ENCODE results near the gene TRIP11. TPM values are rescaled to one million over a fixed set of nuclear protein-coding genes. Genes with fewer than 3 reads are reported as not detected.
"Not testable (repeated sequence)": the region's sequence is repeated elsewhere in the genome, so short reads cannot be mapped to it uniquely, and the experiment has no call there.

The TRIP11 gene
- total and polyA plus RNA-seq, 2 experiments from 2014 or later: 24.9 to 52.2 TPM

DNA sequence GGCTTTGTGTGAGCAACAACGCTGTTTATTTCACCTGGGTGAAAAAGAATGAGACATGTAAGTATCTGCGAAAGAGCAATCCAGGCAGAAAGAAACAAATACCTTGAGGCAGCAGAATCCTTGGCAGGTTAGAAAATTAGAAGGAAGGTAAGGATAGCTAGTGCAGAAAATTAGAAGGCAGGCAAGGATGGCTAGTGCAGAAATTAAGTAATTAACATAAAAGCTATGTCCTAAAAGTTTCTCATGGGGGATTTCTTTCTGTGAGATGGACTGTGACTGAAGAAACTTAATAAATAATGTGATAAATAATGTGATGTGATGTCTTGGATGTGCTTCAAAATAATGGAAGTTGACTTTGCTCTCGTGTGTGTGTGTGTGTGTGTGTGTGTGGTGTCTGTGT, 9.9 kb upstream of the TRIP11 start:
- H3K27me3 ChIP-seq (ENCODE audit: insufficient read depth): no peaks in the 10 kb centered on the region
- Mint-ChIP-seq H3K36me3 (ENCODE audit: low read depth) (peaks cover 13% of the 10 kb centered on the region), H3K27ac (no peak overlapping the region), H3K4me3 (no peak overlapping the region), H3K9me3 (peaks cover 4% of the 10 kb centered on the region; the same call in 1 of the 3 replicates), H3K4me1 (peaks cover 9% of the 10 kb centered on the region), H3K27me3 (ENCODE audit: insufficient read depth, low read depth, poor library complexity) (peaks cover 5% of the 10 kb centered on the region)
- H4K20me1 ChIP-seq (replicated peaks; ENCODE audit: insufficient read depth): no peaks in the 10 kb centered on the region
- H3K4me3 ChIP-seq: no peak overlapping the region
- H3K36me3 ChIP-seq (ENCODE audit: insufficient read depth): no peaks in the 10 kb centered on the region
- no peak for DNase-seq (ENCODE audit: low spot score)
- H3K4me1 ChIP-seq (ENCODE audit: insufficient read depth): peaks cover 22% of the 10 kb centered on the region
- no peaks in the 10 kb centered on the region for H3K9me2 ChIP-seq (ENCODE audit: insufficient read depth)
- no peaks in the 10 kb centered on the region for H3K79me2 ChIP-seq (replicated peaks; ENCODE audit: insufficient read depth)
- no peak overlapping the region for H3K27ac ChIP-seq (ENCODE audit: low read depth)
- TF ChIP-seq EZH2phosphoT487 (IDR thresholded peaks at IDR 0.05; ENCODE audit: unreplicated experiment) (no peak), EZH2 (IDR thresholded peaks at IDR 0.05; ENCODE audit: low read depth, unreplicated experiment) (no peak), JUNB (IDR thresholded peaks at IDR 0.05; ENCODE audit: unreplicated experiment) (no peak), NANOG (IDR thresholded peaks at IDR 0.05; ENCODE audit: borderline replicate concordance) (no peak), STAT1 (IDR thresholded peaks at IDR 0.05; ENCODE audit: unreplicated experiment) (no peak), ZNF331 (CRISPR knock-in tag; IDR thresholded peaks at IDR 0.05; ENCODE audit: low read depth) (no peak), POLR2AphosphoS5 (IDR thresholded peaks at IDR 0.05; ENCODE audit: low read depth) (no peak)
- TF ChIP-seq, protein P1, sequence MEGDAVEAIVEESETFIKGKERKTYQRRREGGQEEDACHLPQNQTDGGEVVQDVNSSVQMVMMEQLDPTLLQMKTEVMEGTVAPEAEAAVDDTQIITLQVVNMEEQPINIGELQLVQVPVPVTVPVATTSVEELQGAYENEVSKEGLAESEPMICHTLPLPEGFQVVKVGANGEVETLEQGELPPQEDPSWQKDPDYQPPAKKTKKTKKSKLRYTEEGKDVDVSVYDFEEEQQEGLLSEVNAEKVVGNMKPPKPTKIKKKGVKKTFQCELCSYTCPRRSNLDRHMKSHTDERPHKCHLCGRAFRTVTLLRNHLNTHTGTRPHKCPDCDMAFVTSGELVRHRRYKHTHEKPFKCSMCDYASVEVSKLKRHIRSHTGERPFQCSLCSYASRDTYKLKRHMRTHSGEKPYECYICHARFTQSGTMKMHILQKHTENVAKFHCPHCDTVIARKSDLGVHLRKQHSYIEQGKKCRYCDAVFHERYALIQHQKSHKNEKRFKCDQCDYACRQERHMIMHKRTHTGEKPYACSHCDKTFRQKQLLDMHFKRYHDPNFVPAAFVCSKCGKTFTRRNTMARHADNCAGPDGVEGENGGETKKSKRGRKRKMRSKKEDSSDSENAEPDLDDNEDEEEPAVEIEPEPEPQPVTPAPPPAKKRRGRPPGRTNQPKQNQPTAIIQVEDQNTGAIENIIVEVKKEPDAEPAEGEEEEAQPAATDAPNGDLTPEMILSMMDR (conservative IDR thresholded peaks at IDR 0.05; ENCODE audit: low read depth in 2 of 2): no peak
- TF ChIP-seq, protein P2, sequence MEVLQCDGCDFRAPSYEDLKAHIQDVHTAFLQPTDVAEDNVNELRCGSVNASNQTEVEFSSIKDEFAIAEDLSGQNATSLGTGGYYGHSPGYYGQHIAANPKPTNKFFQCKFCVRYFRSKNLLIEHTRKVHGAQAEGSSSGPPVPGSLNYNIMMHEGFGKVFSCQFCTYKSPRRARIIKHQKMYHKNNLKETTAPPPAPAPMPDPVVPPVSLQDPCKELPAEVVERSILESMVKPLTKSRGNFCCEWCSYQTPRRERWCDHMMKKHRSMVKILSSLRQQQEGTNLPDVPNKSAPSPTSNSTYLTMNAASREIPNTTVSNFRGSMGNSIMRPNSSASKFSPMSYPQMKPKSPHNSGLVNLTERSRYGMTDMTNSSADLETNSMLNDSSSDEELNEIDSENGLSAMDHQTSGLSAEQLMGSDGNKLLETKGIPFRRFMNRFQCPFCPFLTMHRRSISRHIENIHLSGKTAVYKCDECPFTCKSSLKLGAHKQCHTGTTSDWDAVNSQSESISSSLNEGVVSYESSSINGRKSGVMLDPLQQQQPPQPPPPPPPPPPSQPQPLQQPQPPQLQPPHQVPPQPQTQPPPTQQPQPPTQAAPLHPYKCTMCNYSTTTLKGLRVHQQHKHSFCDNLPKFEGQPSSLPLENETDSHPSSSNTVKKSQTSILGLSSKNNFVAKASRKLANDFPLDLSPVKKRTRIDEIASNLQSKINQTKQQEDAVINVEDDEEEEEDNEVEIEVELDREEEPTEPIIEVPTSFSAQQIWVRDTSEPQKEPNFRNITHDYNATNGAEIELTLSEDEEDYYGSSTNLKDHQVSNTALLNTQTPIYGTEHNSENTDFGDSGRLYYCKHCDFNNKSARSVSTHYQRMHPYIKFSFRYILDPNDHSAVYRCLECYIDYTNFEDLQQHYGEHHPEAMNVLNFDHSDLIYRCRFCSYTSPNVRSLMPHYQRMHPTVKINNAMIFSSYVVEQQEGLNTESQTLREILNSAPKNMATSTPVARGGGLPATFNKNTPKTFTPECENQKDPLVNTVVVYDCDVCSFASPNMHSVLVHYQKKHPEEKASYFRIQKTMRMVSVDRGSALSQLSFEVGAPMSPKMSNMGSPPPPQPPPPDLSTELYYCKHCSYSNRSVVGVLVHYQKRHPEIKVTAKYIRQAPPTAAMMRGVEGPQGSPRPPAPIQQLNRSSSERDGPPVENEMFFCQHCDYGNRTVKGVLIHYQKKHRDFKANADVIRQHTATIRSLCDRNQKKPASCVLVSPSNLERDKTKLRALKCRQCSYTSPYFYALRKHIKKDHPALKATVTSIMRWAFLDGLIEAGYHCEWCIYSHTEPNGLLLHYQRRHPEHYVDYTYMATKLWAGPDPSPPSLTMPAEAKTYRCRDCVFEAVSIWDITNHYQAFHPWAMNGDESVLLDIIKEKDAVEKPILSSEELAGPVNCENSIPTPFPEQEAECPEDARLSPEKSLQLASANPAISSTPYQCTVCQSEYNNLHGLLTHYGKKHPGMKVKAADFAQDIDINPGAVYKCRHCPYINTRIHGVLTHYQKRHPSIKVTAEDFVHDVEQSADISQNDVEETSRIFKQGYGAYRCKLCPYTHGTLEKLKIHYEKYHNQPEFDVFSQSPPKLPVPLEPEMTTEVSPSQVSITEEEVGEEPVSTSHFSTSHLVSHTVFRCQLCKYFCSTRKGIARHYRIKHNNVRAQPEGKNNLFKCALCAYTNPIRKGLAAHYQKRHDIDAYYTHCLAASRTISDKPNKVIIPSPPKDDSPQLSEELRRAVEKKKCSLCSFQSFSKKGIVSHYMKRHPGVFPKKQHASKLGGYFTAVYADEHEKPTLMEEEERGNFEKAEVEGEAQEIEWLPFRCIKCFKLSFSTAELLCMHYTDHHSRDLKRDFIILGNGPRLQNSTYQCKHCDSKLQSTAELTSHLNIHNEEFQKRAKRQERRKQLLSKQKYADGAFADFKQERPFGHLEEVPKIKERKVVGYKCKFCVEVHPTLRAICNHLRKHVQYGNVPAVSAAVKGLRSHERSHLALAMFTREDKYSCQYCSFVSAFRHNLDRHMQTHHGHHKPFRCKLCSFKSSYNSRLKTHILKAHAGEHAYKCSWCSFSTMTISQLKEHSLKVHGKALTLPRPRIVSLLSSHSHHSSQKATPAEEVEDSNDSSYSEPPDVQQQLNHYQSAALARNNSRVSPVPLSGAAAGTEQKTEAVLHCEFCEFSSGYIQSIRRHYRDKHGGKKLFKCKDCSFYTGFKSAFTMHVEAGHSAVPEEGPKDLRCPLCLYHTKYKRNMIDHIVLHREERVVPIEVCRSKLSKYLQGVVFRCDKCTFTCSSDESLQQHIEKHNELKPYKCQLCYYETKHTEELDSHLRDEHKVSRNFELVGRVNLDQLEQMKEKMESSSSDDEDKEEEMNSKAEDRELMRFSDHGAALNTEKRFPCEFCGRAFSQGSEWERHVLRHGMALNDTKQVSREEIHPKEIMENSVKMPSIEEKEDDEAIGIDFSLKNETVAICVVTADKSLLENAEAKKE (CRISPR knock-in tag; IDR thresholded peaks at IDR 0.05): no peak
- ATAC-seq: no peak
- H2AFZ ChIP-seq: no peak overlapping the region
- H3K4me2 ChIP-seq: no peak overlapping the region
- no peaks in the 10 kb centered on the region for H3F3A ChIP-seq (replicated peaks; ENCODE audit: low read depth)

DNA sequence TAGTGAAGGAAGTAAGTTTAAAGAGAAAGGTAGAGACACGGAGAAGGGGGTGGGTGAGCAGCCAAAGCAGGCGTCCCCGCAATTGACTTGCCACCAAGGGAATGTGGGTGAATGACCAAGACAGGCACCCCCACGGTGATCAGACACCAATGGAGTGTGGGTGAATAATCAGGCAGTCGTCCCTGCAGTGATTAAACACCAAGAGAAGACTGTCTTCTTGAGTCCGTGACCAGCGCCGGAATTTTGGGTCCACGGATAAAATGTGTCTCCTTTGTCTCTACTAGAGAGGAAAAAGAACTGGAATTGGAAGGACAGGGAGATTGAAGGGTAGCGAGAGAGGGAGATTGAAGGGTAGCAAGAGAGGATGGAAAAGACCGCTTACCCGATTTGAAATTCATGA, 9.4 kb upstream of the TRIP11 start:
- not testable (repeated sequence) for H3K4me2 ChIP-seq

DNA sequence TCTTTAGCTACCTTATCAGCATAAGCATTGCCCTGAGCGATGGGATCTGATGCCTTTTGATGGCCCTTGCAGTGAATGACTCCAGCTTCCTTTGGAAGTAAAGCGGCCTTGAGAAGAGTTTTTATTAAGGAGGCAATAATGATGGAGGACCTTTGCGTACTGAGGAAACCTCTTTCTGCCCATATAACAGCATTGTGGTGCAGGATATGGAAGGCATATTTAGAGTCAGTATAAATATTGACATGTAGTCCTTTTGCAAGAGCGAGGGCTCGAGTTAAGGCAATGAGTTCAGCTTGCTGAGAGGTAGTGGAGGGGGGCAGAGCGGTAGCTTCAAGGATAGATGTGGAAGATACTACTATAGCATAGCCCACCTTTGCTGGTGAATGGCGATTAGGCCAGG, 6.0 kb upstream of the TRIP11 start:
- not testable (repeated sequence) for H3K9me3 Mint-ChIP-seq; H3K36me3 ChIP-seq (ENCODE audit: insufficient read depth); H3K4me3 ChIP-seq; H3K79me2 ChIP-seq (replicated peaks; ENCODE audit: insufficient read depth); ATAC-seq; H3K27ac Mint-ChIP-seq; H3K4me1 Mint-ChIP-seq; H3K4me1 ChIP-seq (ENCODE audit: insufficient read depth); H3K27ac ChIP-seq (ENCODE audit: low read depth); H3K4me3 Mint-ChIP-seq; H3K27me3 Mint-ChIP-seq (ENCODE audit: insufficient read depth, low read depth, poor library complexity); H2AFZ ChIP-seq; H4K20me1 ChIP-seq (replicated peaks; ENCODE audit: insufficient read depth); H3K27me3 ChIP-seq (ENCODE audit: insufficient read depth); DNase-seq (ENCODE audit: low spot score); H3K9me2 ChIP-seq (ENCODE audit: insufficient read depth); H3K4me2 ChIP-seq; H3F3A ChIP-seq (replicated peaks; ENCODE audit: low read depth)
- H3K36me3 Mint-ChIP-seq (ENCODE audit: low read depth): peaks cover 13% of the 10 kb centered on the region

More for the DNA sequence above, 9.4 kb upstream of the TRIP11 start:
- not testable (repeated sequence) for H3K4me3 ChIP-seq; H3K36me3 ChIP-seq (ENCODE audit: insufficient read depth); H2AFZ ChIP-seq; H3K79me2 ChIP-seq (replicated peaks; ENCODE audit: insufficient read depth); H3K9me3 Mint-ChIP-seq; H3K9me2 ChIP-seq (ENCODE audit: insufficient read depth); H4K20me1 ChIP-seq (replicated peaks; ENCODE audit: insufficient read depth); H3K4me1 Mint-ChIP-seq; ATAC-seq; H3K27me3 Mint-ChIP-seq (ENCODE audit: insufficient read depth, low read depth, poor library complexity); H3F3A ChIP-seq (replicated peaks; ENCODE audit: low read depth); H3K27ac Mint-ChIP-seq; H3K27ac ChIP-seq (ENCODE audit: low read depth); DNase-seq (ENCODE audit: low spot score); H3K4me3 Mint-ChIP-seq; H3K27me3 ChIP-seq (ENCODE audit: insufficient read depth)
- peaks cover 13% of the 10 kb centered on the region for H3K36me3 Mint-ChIP-seq (ENCODE audit: low read depth)
- peaks cover 18% of the 10 kb centered on the region for H3K4me1 ChIP-seq (ENCODE audit: insufficient read depth)

Data from GM23338 (cell line).